GM21717 (cell line): ENCODE results near the gene CEP97.
"Not testable (repeated sequence)": the region's sequence is repeated elsewhere in the genome, so short reads cannot be mapped to it uniquely, and the experiment has no call there.

ENCODE experiments used
- ATAC-seq: cut with Tn5 transposase; IDR thresholded peaks from one replicate; pipeline ENCODE4 v1.9.1; 2021; ENCODE audit warnings: mild to moderate bottlenecking, moderate library complexity; ENCODE audit not compliant: unreplicated experiment

CEP97 gene, protein sequence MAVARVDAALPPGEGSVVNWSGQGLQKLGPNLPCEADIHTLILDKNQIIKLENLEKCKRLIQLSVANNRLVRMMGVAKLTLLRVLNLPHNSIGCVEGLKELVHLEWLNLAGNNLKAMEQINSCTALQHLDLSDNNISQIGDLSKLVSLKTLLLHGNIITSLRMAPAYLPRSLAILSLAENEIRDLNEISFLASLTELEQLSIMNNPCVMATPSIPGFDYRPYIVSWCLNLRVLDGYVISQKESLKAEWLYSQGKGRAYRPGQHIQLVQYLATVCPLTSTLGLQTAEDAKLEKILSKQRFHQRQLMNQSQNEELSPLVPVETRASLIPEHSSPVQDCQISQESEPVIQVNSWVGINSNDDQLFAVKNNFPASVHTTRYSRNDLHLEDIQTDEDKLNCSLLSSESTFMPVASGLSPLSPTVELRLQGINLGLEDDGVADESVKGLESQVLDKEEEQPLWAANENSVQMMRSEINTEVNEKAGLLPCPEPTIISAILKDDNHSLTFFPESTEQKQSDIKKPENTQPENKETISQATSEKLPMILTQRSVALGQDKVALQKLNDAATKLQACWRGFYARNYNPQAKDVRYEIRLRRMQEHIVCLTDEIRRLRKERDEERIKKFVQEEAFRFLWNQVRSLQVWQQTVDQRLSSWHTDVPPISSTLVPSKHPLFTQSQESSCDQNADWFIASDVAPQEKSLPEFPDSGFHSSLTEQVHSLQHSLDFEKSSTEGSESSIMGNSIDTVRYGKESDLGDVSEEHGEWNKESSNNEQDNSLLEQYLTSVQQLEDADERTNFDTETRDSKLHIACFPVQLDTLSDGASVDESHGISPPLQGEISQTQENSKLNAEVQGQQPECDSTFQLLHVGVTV

DNA sequence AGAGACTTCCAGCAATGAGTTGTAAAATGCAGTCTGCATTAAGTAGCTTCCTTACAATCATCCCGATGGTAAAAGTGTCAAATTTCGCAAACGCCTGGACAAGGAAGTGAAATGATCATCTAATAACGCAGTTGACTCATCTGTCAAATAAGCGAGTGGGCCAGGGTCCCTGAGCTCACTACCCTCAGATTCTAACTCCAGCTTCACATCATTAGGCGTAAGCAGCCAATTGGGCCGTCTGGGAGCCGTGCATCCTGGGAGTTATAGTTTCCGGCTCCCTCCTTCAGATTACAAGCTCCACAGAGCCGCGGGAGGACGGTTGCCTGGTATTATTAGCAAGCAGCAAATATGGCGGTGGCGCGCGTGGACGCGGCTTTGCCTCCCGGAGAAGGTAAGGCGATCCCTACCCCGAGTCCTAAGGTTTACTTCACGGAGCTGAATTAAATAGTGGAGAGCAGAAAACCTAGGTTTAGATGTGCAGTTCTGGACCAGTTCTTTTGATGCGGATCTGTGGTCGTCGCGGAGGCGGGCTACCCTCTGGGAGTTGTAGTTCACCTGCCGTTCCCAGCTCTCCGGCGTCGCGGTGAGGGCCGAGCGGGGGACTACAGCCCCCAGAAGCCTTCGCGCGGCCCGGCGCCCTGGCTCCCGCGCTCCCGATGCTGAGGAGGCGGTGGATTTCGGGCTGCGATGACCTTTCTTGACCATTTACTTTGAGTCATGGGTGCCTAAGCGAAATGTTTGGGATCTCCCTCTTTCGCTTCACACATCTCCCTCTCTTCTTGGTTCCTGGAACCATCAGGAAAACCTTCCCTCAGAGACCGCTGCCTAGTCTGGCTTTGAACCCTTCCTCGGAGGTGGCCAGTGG, at the start of gene CEP97:
Gene CEP97, plus strand, starts transcription at position 286 of the 865 bp plus-strand sequence. Its CDS starts 63 bp downstream, at position 349.
- ATAC-seq, result peak; percentile 90

DNA sequence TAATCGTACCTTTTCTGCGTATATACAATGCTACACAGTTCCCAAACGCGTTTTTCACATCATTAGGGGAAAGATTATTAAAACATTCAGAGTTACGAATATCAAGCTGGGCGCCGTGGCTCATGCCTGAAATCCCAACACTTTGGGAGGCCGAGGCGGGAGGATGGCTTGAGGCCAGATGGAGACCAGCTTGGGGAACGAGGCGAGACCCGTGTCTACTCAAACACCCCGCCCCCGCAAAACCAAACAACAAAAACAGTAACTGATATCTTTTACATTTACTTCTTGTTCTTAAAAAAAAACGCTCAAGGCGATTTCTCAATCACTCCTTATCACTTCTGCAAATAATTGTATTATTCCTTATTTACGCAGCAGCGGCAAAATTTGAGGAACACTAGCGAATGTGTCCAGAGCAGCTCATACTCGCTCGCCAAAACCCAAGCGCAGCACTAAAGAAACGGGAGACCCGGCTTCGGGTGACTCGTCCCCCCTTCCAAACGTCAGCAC, 48.7 kb upstream of the CEP97 start:
- ATAC-seq, result no peak

DNA sequence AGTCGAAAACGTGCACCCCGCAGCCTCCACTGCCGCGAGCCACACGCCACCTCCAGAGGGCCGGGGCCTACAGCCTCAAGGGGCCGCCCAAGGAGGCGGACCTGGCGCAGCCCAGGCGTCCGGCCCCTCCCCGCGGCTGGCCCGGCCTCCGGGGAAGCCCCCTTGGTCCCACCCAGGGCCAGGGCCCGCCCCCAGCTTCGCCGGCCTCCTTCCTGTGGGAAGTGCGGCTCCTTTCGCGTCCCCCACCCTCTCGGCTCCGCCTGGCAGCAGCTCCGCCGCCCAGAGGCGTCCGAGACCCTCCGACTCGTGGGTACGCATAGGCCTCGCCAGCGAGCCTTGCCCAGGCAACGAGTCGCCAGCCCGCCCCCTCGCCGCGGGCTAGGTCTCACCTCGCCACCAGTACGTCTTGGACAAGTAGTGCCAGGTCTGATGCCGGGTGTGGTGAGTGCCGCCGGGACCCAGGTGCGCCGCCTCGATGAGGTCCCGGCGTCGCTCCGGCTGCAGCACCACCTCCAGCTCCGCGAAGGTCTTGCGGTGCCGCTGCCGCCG, 48.1 kb upstream of the CEP97 start:
- ATAC-seq, result peak; percentile 84

DNA sequence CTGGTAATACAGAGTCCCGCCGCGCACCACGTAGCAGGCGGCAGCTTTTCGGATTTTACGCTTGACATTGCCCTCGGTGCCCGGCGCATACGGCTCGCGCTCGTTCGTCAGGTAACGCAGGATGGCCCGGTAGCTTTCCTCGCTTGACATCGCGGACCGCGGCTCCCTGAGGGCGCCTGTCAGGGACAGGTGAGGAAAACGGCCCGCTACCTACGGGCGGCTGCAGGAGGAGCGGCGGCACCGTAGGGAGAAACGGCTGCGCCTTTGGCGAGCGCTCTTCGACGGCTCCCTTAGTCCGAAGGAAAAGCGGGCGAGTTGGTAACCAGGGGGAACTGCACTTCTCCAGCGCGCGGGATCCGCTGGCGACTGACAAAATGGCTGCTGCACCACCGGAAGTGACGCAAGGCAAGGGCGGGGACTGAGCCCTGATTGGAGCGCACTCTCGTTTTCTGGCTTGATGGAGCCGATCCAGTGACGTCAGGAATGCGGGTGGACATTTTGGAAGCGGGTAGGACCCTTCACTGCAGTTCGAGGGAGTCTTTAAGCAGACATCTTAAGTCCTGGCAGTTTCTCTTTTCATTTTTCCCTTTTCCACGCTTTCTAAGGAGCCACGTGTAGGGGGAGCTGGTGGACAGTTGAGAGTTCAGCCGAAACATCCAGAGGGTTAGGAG, 47.5 kb upstream of the CEP97 start, which contains the start of gene ZBTB11:
Gene ZBTB11, minus strand, starts transcription at position 368 of the 671 bp plus-strand sequence. Its CDS starts 218 bp downstream, at position 150.
- ATAC-seq, result peak; percentile 75

DNA sequence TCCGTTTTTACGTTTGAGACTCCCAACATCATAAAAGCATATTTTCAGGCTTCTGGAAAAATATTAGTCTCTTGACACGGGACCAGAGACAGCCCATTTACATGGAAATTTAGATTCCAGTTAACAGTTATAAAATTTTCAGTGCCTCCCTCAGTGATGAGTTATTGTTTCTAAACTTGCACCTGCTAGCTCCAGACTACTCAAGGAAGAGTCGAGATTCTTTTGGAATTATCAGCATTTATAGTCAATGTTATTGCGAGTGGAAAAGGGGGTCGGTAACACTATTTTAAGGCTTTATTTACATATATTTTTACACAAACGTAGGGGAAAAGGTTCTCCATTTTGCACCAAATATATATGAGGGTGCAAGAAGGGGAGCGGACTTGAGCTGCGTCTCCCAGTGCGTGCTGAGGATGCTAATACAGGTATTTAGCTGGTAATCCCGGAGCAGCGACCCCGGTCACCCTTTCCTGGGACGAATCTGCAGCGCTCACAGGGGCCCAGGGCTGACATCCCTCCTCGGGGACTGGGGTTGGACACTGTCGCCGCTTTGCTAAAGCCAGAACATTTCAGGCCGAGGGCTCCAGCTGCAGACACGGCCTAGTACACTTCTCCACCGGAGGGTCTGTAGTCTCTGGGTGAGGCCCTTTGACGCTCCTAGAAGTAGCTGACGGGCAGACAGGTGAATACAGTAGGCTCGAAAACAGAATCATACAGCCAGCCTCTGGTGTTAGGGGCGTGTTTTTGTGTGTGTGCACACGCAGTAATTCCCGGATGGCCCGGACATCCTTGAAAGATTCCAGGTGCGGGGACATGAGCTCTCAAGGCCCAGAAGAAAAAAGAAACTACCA, 46.8 kb upstream of the CEP97 start:
- ATAC-seq, result no peak

DNA sequence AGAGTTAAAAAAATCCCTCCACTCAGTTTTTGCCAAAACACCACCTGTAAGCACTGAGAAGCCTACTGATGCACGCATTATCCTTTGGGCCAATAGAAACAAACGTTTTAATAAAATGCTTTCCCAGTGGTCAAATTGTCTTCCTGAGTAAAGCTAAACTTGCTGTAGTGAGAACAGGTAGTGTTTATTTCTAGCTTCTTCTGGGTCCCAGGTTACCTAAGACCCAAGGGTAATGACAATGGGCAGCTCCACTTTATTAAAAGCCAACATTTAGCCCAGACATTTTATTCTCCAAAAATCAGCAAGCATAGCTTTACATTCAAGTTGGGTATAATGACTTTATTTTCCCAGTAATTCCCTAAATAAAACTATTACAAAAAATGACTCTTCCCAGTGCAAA, 45.6 kb upstream of the CEP97 start:
- ATAC-seq, result not testable (repeated sequence)

DNA sequence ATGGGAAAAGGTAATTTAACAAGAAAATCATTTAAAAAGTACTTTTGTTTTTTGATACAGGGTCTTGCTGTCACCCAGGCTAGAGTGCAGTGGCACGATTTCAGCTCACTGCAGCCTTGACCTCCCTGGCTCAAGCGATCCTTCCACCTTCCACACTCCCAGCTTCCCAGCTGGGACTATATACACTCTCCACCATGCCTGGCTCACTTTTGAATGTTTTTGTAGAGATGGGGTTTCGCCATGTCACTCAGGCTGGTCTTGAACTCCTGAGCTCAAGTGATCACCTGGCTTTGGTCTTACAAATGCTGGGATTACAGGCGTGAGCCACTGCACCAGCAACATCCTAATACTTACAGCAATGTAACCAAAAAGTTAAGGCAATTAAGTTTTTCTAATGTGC, 43.9 kb upstream of the CEP97 start:
- ATAC-seq, result no peak

DNA sequence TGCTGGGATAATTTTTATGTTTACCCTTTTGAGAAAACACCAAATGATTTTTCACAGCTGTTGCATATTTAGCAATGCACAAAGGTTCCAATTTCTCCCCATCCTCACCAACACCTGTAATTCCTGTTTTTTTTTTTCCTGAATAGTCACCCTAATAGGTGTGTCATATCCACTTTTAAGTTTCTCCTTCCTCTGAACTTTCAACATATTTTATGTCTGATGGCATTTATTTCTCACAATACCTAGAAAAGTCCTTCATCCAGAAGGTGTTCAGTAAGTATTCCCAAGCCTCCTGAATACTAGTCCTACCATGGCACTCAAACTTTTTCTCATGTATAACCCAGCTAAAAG, 39.4 kb upstream of the CEP97 start:
- no peak for ATAC-seq

DNA sequence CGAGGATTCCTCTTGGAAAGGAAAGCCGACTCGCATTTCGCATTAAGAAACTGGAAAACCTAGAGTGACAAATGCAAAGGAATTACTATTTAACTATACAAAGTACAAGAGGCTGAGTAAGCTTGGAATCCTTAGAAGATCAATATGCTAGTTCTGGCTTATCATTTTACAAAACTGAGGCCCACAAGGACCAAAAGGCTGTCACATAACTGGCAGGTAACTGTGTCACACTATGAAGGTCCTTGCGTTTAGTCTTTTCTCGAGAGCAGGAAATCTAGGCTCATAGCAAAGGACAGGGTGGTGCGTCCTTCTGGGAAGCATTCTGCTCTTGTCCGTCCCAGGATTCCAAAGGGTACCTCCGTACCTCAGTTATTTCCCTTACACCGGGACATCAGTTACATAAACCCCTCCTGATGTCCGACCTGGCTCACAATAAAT, 38.5 kb upstream of the CEP97 start:
- peak; percentile 0 for ATAC-seq

DNA sequence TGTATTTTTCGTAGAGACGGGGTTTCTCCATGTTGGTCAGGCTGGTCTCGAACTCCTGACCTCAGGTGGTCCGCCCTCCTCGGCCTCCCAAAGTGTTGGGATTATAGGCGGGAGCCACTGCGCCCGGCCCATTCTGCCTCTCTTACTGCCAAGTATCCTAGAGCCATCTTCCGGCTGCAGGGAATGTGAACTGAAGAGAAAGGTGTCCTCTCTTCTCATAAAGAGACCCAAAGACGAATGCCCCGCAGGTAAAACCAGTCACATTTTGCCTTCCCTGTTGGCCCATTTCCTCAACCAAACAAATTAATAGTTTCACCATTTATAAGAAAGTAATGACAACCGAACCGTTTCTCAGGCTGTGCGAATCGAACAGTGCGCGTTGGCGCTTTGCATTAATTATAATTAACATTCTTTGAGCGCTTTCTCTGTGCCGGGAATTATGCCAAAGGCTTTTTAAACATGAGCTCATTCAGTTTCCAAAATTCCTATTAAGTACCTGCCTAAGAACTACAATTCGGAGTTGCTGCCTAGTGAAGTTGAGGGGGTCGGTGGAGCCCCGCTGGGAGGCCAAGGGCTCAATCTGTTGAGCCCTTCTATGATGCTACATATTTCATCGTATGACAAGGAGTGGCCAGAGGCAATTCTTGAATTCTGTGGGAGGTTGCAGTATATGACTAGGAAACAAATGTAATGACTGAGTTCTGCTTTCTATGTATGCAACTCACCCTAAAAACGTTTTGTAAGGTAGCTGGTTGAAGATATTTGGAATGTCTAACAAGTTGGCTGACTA, 37.1 kb upstream of the CEP97 start:
- ATAC-seq, result no peak

DNA sequence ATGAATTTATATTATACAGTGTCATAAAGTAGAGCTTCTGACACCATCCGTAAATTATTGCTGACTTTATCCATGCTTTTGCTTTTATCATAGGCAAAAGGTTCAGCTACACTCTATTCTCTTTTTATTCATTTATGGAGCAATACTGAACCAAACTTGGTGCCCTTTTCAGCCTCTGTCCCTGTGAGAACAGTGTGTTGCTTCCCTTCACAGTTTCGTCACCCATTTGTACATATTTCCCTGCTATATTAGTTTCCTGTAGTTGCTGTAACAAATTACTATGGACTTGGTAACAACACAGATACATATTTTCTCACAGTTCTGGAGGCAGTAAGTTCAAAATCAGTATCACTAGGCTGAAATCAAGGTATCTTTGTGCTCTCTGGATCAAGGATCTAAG, 35.1 kb upstream of the CEP97 start:
- no peak for ATAC-seq

DNA sequence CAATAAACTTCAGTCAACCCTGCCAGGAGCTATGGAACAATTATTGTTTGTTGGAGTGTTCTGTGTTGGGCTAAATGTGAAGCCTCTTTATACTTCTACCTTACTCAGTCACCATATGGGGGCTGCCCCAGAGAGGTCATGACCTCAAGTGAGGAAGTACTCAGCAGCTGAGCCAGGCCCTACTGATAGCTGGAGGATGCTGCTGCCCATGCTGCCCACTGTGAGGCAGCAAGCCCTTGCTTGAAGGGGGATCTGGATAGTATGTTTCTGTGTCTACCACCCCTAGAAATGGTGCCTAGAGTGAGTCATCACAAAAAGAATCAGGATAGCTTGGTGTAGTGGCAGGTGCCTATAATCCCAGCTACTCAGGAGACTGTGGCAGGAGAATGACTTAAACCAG, 33.4 kb upstream of the CEP97 start:
- peak; percentile 45 for ATAC-seq

DNA sequence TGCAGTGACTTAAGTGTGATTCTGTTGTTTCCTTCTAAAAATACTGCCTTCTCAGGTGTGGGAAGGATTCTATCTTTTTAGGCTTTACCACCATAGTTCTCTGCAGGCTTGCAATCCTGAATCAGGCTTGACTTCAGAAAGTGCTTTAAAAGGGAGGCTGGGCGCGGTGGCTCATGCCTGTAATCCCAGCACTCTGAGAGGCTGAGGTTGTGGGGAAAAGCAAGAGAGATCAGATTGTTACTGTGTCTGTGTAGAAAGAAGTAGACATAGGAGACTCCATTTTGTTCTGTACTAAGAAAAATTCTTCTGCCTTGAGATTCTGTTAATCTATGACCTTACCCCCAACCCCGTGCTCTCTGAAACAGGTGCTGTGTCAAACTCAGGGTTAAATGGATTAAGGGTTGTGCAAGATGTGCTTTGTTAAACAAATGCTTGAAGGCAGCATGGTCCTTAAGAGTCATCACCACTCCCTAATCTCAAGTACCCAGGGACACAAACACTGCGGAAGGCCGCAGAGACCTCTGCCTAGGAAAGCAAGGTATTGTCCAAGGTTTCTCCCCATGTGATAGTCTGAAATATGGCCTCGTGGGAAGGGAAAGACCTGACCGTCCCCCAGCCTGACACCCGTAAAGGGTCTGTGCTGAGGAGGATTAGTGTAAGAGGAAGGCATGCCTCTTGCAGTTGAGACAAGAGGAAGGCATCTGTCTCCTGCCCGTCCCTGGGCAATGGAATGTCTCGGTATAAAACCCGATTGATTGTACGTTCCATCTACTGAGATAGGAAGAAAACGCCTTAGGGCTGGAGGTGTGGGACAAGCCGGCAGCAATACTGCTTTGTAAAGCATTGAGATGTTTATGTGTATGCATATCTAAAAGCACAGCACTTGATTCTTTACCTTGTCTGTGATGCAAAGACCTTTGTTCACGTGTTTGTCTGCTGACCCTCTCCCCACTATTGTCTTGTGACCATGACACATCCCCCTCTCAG, 32.4 kb upstream of the CEP97 start:
- not testable (repeated sequence) for ATAC-seq

DNA sequence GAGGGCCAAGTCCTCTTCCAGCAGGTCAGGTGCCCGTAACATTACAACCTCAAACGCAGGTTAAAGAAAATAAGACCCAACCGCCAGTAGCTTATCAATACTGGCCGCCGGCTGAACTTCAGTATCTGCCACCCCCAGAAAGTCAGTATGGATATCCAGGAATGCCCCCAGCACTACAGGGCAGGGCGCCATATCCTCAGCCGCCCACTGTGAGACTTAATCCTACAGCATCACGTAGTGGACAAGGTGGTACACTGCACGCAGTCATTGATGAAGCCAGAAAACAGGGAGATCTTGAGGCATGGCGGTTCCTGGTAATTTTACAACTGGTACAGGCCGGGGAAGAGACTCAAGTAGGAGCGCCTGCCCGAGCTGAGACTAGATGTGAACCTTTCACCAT, 30.9 kb upstream of the CEP97 start:
- peak; percentile 77 for ATAC-seq

DNA sequence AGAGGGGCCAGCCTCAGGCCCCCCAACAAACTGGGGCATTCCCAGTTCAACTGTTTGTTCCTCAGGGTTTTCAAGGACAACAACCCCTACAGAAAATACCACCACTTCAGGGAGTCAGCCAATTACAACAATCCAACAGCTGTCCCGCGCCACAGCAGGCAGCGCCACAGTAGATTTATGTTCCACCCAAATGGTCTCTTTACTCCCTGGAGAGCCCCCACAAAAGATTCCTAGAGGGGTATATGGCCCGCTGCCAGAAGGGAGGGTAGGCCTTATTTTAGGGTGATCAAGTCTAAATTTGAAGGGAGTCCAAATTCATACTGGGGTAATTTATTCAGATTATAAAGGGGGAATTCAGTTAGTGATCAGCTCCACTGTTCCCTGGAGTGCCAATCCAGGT, 29.6 kb upstream of the CEP97 start:
- not testable (repeated sequence) for ATAC-seq

DNA sequence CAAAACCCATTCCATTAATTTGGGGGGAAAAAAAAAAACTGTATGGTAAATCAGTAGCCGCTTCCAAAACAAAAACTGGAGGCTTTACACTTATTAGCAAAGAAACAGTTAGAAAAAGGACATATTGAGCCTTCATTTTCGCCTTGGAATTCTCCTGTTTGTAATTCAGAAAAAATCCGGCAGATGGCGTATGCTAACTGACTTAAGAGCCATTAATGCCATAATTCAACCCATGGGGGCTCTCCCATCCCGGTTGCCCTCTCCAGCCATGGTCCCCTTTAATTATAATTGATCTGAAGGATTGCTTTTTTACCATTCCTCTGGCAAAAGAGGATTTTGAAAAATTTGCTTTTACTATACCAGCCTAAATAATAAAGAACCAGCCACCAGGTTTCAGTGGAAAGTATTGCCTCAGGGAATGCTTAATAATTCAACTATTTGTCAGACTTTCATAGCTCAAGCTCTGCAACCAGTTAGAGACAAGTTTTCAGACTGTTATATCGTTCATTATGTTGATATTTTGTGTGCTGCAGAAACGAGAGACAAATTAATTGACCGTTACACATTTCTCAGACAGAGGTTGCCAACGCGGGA, 28.5 kb upstream of the CEP97 start:
- ATAC-seq, result no peak
